ENCODE data around the gene MXD1. TPM values are rescaled to one million over a fixed set of nuclear protein-coding genes. Genes with fewer than 3 reads are reported as not detected.

The MXD1 gene
- total and polyA plus RNA-seq, 9 of the 15 experiments (the other 6 are each of a cell fraction or from before 2014, with no cell fraction given) = 6.7 to 35.9 (median 11.0) TPM

GRCh38 chr2:69914950-69915945 lies at the start of gene MXD1 (continued):
- 0 out of 2 replicates have a peak, but pooled peaks have one; percentile 27 for TF ChIP-seq HNRNPL (IDR thresholded peaks at IDR 0.05; ENCODE audit: low read depth, low read length)
- TF ChIP-seq PYGO2 (tag; IDR thresholded peaks at IDR 0.05) = no peak
- no peak for TF ChIP-seq PCBP2 (IDR thresholded peaks at IDR 0.05; ENCODE audit: low read depth, low read length, poor library complexity, severe bottlenecking)
- TF ChIP-seq FOXP4 (CRISPR knock-in tag; IDR thresholded peaks at IDR 0.05; ENCODE audit: borderline replicate concordance) = no peak
- TF ChIP-seq RBM14 (IDR thresholded peaks at IDR 0.05; ENCODE audit: borderline replicate concordance, insufficient read depth, low read depth, low read length) = 0 out of 2 replicates have a peak, but pooled peaks have one; percentile 85
- peak; percentile 82 for TF ChIP-seq FIP1L1 (IDR thresholded peaks at IDR 0.05; ENCODE audit: low read depth, low read length, poor library complexity, severe bottlenecking)
- TF ChIP-seq ZNF717 (CRISPR knock-in tag; IDR thresholded peaks at IDR 0.05) = no peak
- no peak for TF ChIP-seq ZBTB2 (IDR thresholded peaks at IDR 0.05)
- no peak for TF ChIP-seq FOXM1 (IDR thresholded peaks at IDR 0.05; ENCODE audit: low read depth)
- TF ChIP-seq FOXM1 (CRISPR knock-in tag; IDR thresholded peaks at IDR 0.05; ENCODE audit: low read depth) = 0 out of 2 replicates have a peak, but pooled peaks have one; percentile 67
- no peak for TF ChIP-seq ZNF830 (CRISPR knock-in tag; IDR thresholded peaks at IDR 0.05)
- TF ChIP-seq MLLT1 (IDR thresholded peaks at IDR 0.05) = peak; percentile 15 to 87; a peak in 3 of 4 replicates
- TF ChIP-seq SRSF1 (IDR thresholded peaks at IDR 0.05; ENCODE audit: low read depth, low read length) = 0 out of 2 replicates have a peak, but pooled peaks have one; percentile 25
- peak; percentile 53; the same call in 1 of the 2 replicates for TF ChIP-seq RBM15 (IDR thresholded peaks at IDR 0.05; ENCODE audit: insufficient read depth, low read length)
- TF ChIP-seq ATF4 (CRISPR knock-in tag; IDR thresholded peaks at IDR 0.05) = 0 out of 2 replicates have a peak, but pooled peaks have one; percentile 1
- no peak for TF ChIP-seq GTF2F1 (IDR thresholded peaks at IDR 0.05; ENCODE audit: low read depth, low read length)
- TF ChIP-seq CC2D1A (IDR thresholded peaks at IDR 0.05) = peak; percentile 60; the same call in 1 of the 2 replicates
- TF ChIP-seq HSF4 (CRISPR knock-in tag; IDR thresholded peaks at IDR 0.05; ENCODE audit: borderline replicate concordance) = no peak
- TF ChIP-seq SIN3B (IDR thresholded peaks at IDR 0.05; ENCODE audit: low read depth) = peak; percentile 72
- no peak for TF ChIP-seq DMBX1 (CRISPR knock-in tag; IDR thresholded peaks at IDR 0.05; ENCODE audit: borderline replicate concordance)
- no peak for TF ChIP-seq NUFIP1 (IDR thresholded peaks at IDR 0.05; ENCODE audit: partially characterized antibody)

Data from K562 (cell line).